Osteoblast (primary cell): ENCODE data around the gene STYXL1. TPM values are rescaled to one million over a fixed set of nuclear protein-coding genes. Genes with fewer than 3 reads are reported as not detected.

Experiments used
- DNase-seq: peaks from one replicate; pipeline ENCODE4 v3.0.0; 2011; ENCODE audit warnings: low spot score, mixed read lengths; ENCODE audit not compliant: insufficient read length; ENCODE audit errors: missing footprints
- H2AFZ ChIP-seq: 2 replicates; pipeline ENCODE4 v1.6.0; 2011; ENCODE audit warnings: mild to moderate bottlenecking, low read length
- H3K27ac ChIP-seq: 2 replicates; pipeline ENCODE4 v1.5.1; 2011; ENCODE audit warnings: mild to moderate bottlenecking, low read depth, low read length, moderate library complexity
- H3K27me3 ChIP-seq: 2 replicates; pipeline ENCODE4 v1.6.0; 2012; ENCODE audit warnings: mild to moderate bottlenecking, control low read depth, inconsistent platforms, low read length, moderate library complexity; ENCODE audit not compliant: insufficient read depth
- H3K36me3 ChIP-seq: 2 replicates; pipeline ENCODE4 v1.5.1; 2011; ENCODE audit warnings: mild to moderate bottlenecking, low read length, control low read depth, moderate library complexity; ENCODE audit not compliant: insufficient read depth
- H3K4me1 ChIP-seq: 2 replicates; pipeline ENCODE4 v1.5.1; 2011; ENCODE audit warnings: mild to moderate bottlenecking, low read length, control low read depth, moderate library complexity; ENCODE audit not compliant: insufficient read depth
- H3K4me2 ChIP-seq: 2 replicates; pipeline ENCODE4 v1.6.0; 2011; ENCODE audit warnings: mild to moderate bottlenecking, low read length; ENCODE audit not compliant: insufficient read depth
- H3K4me3 ChIP-seq: fragments of 200-600 bp; sonication (generic); 3 replicates; pipeline ENCODE4 v1.5.1; 2012; ENCODE audit warnings: mild to moderate bottlenecking, low read length, inconsistent platforms; ENCODE audit not compliant: insufficient read depth
- H3K79me2 ChIP-seq: 2 replicates; pipeline ENCODE4 v1.6.0; 2012; ENCODE audit warnings: mild to moderate bottlenecking, low read length, control low read depth, inconsistent platforms; ENCODE audit not compliant: insufficient read depth
- H3K9me3 ChIP-seq: 2 replicates; pipeline ENCODE4 v1.5.1; 2011; ENCODE audit warnings: low read depth, low read length, control low read depth
- H4K20me1 ChIP-seq: 2 replicates; pipeline ENCODE4 v1.6.0; 2012; ENCODE audit warnings: mild to moderate bottlenecking, low read length, control low read depth; ENCODE audit not compliant: insufficient read depth
- total RNA-seq: library from RNA; depleted of rRNA; stranded (reverse); fragments of >200 nt; gene quantifications from 2 replicates; pipeline ENCODE4 v1.2.3, GENCODE V29; 2012
- TF ChIP-seq, protein P1 (sequence below): IDR thresholded peaks from 2 replicates; pipeline ENCODE4 v1.5.1; 2011; ENCODE audit warnings: mild to moderate bottlenecking, low read depth, low read length, moderate library complexity; ENCODE audit errors: extremely low read depth

STYXL1 gene
- total RNA-seq, 1 donor = 23.9 TPM

- Histone ChIP-seq H3K9me3 (no peaks in the 10 kb centered on the region), H3K36me3 (peaks cover 15% of the 10 kb centered on the region), H3K4me2 (no peak overlapping the region), H3K27ac (no peak overlapping the region), H3K27me3 (no peaks in the 10 kb centered on the region), H3K4me1 (no peaks in the 10 kb centered on the region), H3K79me2 (no peaks in the 10 kb centered on the region), H2AFZ (no peak overlapping the region), H3K4me3 (no peak overlapping the region), H4K20me1 (peaks cover 6% of the 10 kb centered on the region)
- DNase-seq = peak; percentile 82
- TF ChIP-seq, protein P1, sequence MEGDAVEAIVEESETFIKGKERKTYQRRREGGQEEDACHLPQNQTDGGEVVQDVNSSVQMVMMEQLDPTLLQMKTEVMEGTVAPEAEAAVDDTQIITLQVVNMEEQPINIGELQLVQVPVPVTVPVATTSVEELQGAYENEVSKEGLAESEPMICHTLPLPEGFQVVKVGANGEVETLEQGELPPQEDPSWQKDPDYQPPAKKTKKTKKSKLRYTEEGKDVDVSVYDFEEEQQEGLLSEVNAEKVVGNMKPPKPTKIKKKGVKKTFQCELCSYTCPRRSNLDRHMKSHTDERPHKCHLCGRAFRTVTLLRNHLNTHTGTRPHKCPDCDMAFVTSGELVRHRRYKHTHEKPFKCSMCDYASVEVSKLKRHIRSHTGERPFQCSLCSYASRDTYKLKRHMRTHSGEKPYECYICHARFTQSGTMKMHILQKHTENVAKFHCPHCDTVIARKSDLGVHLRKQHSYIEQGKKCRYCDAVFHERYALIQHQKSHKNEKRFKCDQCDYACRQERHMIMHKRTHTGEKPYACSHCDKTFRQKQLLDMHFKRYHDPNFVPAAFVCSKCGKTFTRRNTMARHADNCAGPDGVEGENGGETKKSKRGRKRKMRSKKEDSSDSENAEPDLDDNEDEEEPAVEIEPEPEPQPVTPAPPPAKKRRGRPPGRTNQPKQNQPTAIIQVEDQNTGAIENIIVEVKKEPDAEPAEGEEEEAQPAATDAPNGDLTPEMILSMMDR = no peak
These were observed 62.7 kb downstream of the STYXL1 start for GRCh38 chr7:75985009-75985517.

- Histone ChIP-seq H3K4me2 (no peak overlapping the region), H3K36me3 (peaks cover 16% of the 10 kb centered on the region), H3K4me3 (no peak overlapping the region), H4K20me1 (no peaks in the 10 kb centered on the region), H3K9me3 (no peaks in the 10 kb centered on the region), H3K79me2 (no peaks in the 10 kb centered on the region), H3K27me3 (no peaks in the 10 kb centered on the region), H3K4me1 (no peaks in the 10 kb centered on the region), H2AFZ (no peak overlapping the region), H3K27ac (no peak overlapping the region)
- TF ChIP-seq, protein P1 = no peak
- DNase-seq = peak; percentile 84
These were observed 63.4 kb downstream of the STYXL1 start for GRCh38 chr7:75984130-75985008.

- H2AFZ ChIP-seq = no peak overlapping the region
- TF ChIP-seq, protein P1 = no peak
- no peaks in the 10 kb centered on the region for H4K20me1 ChIP-seq
- no peak overlapping the region for H3K4me2 ChIP-seq
- peaks cover 16% of the 10 kb centered on the region for H3K36me3 ChIP-seq
- no peaks in the 10 kb centered on the region for H3K9me3 ChIP-seq
- H3K27ac ChIP-seq = no peak overlapping the region
- H3K4me3 ChIP-seq = no peak overlapping the region
- no peaks in the 10 kb centered on the region for H3K79me2 ChIP-seq
- peak; percentile 91 for DNase-seq
- no peaks in the 10 kb centered on the region for H3K27me3 ChIP-seq
- H3K4me1 ChIP-seq = no peaks in the 10 kb centered on the region
These were observed 64.2 kb downstream of the STYXL1 start for GRCh38 chr7:75983471-75984129.
